HG03378 (cell line): ENCODE data around the gene C22orf42.
"Not testable (repeated sequence)": the region's sequence is repeated elsewhere in the genome, so short reads cannot be mapped to it uniquely, and the experiment has no call there.

Experiments
- ATAC-seq: cut with Tn5 transposase; IDR thresholded peaks from one replicate; pipeline ENCODE4 v1.9.1; 2021; ENCODE audit warnings: mild to moderate bottlenecking, moderate library complexity; ENCODE audit not compliant: unreplicated experiment

Gene C22orf42, protein sequence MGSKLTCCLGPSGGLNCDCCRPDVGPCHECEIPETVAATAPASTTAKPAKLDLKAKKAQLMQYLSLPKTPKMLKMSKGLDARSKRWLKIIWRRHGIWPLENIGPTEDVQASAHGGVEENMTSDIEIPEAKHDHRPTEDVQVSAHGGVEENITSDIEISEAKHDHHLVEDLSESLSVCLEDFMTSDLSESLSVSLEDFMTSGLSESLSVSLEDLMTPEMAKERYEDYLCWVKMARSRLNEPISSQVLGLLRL

DNA sequence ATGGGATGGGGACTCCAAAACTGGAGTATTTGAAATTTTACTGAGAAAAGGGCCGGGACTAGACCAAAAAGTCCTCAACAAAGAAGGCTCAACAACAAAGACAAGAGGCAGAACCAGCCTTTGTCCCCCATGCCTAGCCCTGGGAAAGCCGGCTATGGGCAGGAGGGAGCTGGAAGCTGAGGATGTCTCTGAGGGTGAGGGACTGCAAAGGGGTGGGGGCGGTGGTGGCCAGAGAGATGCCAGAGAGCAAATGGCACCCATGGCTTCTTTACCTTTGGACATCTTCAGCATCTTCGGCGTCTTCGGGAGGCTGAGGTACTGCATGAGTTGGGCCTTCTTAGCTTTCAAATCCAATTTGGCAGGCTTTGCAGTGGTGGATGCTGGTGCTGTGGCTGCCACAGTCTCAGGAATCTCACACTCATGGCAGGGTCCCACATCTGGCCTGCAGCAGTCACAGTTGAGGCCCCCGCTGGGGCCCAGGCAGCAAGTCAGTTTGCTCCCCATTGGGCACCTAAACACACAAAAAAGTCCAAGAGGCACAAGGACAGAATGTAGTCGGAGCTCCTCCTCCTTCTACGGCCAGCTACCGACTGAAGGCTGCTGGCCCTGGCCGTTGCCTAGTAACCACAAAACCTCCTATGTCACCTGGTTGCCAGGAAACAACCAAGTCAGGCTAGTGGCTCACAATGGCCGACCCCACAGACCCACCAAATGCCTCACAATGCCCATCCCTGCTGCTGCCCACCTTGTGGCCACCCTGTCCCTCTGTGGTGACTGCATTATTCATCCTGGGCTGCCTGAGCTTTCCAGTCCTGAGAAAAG, at the start of gene C22orf42:
Gene C22orf42, minus strand, starts transcription at position 592 of the 822 bp plus-strand sequence. Its CDS starts 88 bp downstream, at position 504.
- ATAC-seq = no peak

- ATAC-seq = no peak
Measured at GRCh38 chr22:32208681-32209080, 49.6 kb upstream of the C22orf42 start.

- no peak for ATAC-seq
Measured at GRCh38 chr22:32207971-32208480, 48.9 kb upstream of the C22orf42 start.

DNA sequence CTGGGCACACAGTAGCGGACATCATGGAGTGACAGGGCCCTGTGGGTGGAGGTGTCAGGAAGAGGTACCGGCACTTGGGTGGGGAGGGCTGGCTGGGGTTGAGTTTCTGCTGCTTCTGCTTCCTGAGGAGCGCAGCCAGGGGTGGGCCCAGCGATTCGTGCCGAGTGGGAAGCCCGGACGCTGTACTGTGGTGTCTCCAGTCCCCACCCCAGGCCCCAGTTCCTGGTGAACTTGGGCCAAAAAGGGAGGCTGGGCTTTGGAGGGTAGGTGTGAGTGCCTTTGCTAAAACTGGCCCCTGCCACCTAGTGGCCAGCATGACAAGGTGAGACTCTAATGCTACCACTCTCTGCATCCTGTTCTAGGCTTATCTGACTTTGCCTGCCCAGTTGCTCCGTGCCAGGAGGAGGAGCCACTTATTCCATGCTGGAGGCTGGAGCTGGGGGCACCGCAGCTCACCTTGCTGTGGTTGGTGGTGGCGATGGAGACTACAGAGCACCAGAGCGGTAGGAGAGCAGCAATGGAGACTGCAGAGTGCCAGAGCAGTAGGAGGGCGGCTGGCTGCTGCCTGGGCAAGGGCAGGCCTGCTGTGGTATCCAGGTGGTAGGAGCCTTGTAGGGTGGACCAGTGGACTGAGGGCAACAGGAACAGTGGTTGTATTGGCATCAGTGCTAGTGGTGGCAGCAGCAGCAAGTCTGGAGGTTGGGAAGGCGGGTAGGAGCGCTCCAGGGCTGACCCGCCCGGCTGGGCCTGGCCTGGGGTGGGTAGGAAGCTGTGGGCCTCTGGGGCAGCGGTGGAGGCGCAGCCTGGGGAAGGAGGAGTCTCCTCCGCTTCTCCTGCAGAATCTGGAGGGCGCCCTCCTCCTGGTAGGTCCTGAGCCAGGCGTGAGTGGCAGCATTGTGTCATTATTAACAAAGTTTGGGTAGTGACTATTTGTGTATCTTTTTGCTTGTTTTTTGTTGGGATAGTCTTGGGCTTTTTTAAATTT, 48.0 kb upstream of the C22orf42 start:
- no peak for ATAC-seq

- ATAC-seq = no peak
Measured at GRCh38 chr22:32205974-32206773, 47.1 kb upstream of the C22orf42 start.

DNA sequence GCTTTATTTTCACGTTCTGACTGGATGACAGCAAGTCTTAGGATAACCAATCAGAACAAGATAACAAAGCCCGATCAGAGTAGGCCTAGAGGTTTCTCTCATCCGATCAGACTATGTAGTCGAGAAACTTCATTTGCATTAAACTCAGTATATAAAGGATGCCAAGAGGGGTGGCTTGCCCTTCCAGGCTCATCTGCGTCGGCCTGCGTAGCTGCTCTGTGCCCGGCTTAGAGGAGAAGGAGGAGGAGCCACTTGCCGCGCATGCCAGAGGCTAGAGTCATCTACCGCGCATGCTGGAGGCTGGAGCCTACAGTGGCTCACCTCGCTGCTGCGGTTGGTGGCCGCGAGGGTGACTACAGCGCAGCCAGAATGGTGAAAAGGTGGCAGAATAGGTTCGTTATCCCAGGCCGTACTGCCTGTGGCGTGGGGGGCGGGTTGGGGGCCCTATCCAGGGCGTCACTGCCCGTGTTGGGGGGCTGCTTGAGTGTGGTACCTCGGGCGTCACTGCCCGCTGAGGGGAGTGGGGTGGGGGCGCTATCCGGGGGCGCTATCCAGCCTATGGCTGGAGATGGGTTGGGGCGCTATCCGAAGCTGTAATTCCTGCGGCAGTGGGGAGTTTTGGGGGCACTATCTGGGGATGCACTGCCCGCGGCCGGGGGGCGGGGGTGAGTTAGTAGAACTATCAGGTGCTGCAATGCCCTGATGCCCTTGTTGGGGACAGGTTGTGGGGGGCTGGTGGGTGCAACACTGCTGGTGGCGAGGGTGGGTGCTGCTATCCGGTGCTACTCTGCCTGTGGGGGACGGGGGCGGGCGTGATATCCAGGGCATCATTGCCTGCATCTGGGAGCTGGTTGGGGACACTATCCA, 46.0 kb upstream of the C22orf42 start, which contains the start of gene RFPL2:
Gene RFPL2, minus strand, starts transcription at position 218 of the 867 bp plus-strand sequence. CDS start 2,622 bp downstream, outside the sequence.
- no peak for ATAC-seq

DNA sequence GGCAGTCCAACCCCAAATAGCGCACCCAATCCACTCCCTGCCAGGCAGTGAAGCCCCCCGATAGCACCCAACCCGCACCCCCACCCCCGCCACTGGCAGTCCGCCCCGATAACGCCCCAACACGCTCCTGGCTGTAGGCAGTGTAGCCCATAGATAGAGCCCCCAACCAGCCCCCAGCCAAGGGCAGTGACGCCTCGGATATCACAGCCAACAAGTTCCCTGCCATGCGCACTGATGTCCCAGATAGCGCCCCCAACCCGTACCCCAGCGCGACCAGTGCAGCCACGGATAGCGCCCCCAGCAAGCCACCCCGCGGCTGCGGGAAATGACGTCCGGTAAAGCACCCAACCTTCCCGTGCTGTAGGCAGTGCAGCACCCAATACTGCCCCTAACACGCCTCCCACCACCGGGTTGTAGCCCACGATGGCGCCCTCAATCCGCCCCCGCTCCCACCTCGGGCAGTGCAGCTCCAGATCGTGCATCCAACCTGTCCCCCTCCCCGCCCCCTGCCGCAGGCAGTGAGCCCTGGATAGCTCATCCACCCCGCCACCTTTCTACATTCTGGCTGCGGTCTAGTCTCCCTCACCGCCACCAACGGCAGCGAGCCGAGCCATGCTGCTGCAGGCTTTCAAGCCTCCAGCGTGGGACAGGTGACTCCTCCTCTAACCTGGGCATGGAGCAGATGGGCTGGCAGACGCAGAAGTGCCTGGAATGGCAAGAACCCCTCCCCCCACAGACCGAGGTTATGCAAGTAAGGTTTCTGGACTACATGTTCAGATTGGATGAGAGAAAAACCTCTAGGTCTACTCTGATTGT, 45.1 kb upstream of the C22orf42 start:
- no peak for ATAC-seq

DNA sequence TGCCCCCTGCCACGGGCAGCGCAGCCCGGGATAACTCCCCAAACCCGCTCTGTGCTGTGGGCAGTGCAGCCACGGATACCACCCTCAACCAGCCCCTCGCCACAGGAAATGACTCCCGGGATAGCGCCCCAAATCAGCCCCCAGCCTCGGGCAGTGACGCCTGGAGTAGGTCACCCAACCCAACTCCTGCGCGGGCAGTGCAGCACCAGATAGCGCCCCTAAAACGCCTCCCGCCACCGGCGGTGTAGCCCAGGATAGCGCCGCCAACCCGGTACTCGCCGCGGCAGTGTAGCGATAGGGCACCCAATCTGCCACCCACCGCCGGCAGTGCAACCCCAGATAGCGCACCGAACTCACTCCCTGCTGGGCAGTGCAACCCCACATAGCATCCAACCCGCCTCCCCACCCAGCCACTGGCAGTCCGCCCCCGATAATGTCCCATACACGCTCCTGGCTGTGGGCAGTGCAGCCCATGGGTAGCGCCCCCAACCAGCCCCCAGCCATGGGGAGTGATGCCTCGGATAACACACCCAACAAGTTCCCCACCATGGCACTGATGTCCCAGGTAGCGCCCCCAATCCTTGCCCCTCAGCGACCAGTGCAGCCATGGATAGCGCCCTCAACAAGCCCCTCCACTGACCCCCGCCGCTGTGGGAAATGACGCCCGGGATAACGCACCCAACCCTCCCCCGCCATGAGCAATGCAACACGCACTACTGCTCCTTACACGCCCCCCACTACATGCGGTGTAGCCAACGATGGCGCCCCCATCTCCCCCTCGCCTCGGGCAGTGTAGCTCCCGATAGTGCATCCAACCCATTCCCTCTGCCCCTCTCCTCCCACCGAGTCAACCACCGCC, 44.3 kb upstream of the C22orf42 start:
- ATAC-seq = no peak

GRCh38 chr22:32202539-32203180, 43.6 kb upstream of the C22orf42 start:
- ATAC-seq = no peak

DNA sequence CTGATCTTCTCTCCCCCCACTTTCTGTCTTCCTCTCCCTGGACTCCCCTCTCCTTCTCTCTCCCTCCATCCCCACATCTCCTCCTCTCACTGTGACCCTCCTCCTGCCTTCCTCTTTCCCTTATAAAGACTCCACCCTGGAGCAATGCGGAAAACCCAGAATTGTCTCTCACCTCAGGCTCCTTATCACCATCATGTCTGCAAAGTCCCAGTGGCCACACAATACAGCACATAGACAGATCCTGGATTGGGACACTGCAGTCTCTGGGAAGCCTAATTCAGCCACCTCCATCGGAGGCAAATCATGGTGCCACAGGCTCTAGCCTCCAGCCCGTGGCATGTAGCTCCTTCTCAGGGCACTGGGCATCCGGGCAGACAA, 43.0 kb upstream of the C22orf42 start:
- ATAC-seq = no peak

DNA sequence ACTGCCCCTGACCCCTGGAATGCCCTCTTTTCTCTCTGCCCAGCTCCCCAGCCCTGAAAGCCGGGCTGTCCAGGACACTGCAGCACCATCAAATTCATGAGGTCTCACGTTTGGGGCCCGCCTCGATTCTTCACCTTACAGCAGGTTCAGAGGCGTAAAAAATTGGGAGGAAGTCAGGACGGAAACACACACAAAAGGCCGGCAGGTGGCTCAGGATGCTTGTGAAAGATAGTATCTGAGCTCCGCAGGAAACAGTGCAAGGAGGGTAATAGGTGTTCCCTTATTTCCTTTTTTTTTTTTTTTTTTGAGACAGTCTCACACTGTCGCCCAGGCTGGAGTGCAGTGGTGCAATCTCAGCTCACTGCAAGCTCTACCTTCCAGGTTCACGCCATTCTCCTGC, 41.6 kb upstream of the C22orf42 start:
- ATAC-seq = no peak

GRCh38 chr22:32199961-32200360, 40.9 kb upstream of the C22orf42 start:
- ATAC-seq = no peak

DNA sequence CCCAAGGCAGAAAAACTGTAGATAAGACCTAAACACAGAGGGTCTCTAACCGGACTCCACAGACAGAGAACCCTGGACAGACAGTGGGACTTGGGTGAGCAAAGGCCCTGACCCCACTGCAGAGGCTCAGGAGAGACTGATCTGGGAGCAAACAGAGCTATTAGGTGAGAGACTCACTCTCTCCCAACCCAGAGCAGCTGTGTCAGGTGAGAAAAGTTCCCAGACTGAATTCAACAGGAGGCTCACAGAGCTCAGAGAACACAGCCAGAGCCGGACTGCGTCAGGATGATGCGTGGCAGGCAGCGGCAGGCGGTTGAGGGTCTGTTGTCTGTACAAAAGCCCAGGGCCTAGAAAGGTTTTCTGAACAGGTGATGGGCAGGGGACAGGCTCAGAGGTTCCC, 40.2 kb upstream of the C22orf42 start:
- no peak for ATAC-seq

DNA sequence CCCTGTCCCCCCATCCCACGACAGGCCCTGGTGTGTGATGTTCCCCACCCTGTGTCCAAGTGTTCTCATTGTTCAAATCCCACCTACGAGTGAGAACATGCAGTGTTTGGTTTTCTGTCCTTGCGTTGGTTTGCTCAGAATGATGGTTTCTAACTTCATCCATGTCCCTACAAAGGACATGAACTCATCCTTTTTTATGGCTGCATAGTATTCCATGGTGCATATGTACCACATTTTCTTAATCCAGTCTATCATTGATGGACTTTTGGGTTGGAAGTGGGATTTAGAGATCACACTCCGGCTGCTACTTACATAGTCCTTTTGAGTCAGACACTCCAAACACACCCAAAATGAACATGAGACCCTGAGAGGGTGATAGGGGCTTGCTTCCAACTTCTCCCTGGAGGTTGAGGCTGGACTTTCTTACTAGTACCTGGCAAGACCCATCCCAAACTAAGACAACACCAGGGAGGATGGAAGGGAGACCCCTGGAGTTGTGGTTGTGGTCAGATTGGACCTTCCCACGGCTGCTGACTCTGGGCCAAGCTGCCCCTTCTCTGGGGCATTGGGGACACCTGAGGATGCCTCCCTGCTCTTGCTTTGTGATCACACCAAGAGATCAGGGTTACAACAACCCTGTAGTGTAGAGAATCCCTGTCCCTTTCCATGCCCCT, 38.6 kb upstream of the C22orf42 start:
- not testable (repeated sequence) for ATAC-seq

GRCh38 chr22:32195900-32196299, 36.8 kb upstream of the C22orf42 start:
- not testable (repeated sequence) for ATAC-seq

- not testable (repeated sequence) for ATAC-seq
Measured at GRCh38 chr22:32193346-32193745, 34.2 kb upstream of the C22orf42 start.
